Stimulated activated naive B cell treated with anti-CD40 and anti-IgM and Interleukin-4, amounts not matched to agents 10 μg/mL and 1 μg/mL and 100 μg/mL, for 72 hours (primary cell): ENCODE measurements around the gene NPC1.
"Not testable (repeated sequence)": the region's sequence is repeated elsewhere in the genome, so short reads cannot be mapped to it uniquely, and the experiment has no call there.

Source experiments
- ATAC-seq, 2 donors: fragments of 150-1000 bp; cut with Tn5 transposase; replicated peaks; 2 replicates each; pipeline ENCODE4 v1.10.0; 2021; ENCODE audit warnings: moderate library complexity in 1 of 2
- DNase-seq: peaks from one replicate; pipeline ENCODE4 v3.0.0; 2021
- H3K27ac Mint-ChIP-seq: one replicate; pipeline ENCODE4 v1.8.0; 2022; ENCODE audit warnings: mild to moderate bottlenecking, mixed read lengths
- H3K27me3 Mint-ChIP-seq, 2 donors: one replicate each; pipeline ENCODE4 v1.8.0; 2022; ENCODE audit warnings: mixed read lengths in 2 of 2
- H3K36me3 Mint-ChIP-seq, 2 donors: one replicate each; pipeline ENCODE4 v1.8.0; 2022; ENCODE audit warnings: mixed read lengths in 2 of 2, mild to moderate bottlenecking in 1 of 2
- H3K4me1 Mint-ChIP-seq, 2 donors: one replicate each; pipeline ENCODE4 v1.8.0; 2022; ENCODE audit warnings: mixed read lengths in 2 of 2, mild to moderate bottlenecking in 1 of 2
- H3K4me3 Mint-ChIP-seq, 2 donors: one replicate each; pipeline ENCODE4 v1.8.0; 2022; ENCODE audit warnings: mild to moderate bottlenecking in 2 of 2, mixed read lengths in 2 of 2, moderate library complexity in 1 of 2
- H3K9me3 Mint-ChIP-seq, 2 donors: one replicate each; pipeline ENCODE4 v1.8.0; 2022; ENCODE audit warnings: mixed read lengths in 2 of 2, mild to moderate bottlenecking in 1 of 2

The NPC1 gene

DNA sequence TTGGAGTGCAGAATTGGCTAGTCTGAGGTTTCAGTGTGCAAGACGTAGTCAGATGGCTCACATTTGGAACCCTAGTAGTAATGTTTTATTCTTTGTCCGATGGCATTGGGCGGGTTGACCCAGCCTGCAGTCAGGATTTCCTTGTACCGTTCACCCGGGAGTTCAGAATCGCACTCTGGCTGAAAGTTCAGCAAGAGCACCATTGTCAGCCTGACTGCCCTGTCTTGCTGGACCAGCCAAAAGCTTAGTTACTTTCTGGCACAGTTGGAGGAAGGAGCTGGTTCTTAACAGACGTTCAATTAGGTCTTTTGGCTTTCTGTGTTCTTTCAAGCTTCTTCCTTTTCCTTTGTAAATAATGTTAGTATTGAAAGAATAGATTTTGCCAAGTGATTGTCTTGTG, 64.4 kb downstream of the NPC1 start:
- Mint-ChIP-seq H3K27me3 (no peaks in the 10 kb centered on the region), H3K4me1 (peaks cover 9 to 27% of the 10 kb centered on the region in 2 donors), H3K9me3 (no peaks in the 10 kb centered on the region), H3K36me3 (peaks cover 42 to 62% of the 10 kb centered on the region in 2 donors), H3K4me3 (no peak overlapping the region), H3K27ac (no peak overlapping the region)
- ATAC-seq = no peak
- no peak for DNase-seq

DNA sequence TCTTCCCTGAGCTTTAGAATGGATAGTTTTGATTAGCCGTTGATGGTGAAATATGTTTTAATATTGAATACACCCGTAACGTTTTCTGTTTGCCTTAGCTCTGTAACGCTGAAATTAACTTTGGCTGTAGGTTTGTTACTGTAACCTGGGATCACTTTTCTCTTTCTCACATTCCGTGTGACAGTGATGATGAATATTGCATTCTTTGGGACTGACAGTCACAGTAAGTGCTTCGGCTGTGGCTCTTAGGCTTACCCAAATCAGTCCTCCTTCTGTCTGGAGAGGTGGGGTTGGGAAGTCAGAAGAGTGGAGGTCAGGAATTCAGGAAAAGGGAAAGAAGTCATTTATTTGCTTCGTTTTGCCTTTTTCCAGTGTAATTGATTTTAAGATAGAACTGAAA, 65.0 kb downstream of the NPC1 start:
- H3K27me3 Mint-ChIP-seq = no peaks in the 10 kb centered on the region
- H3K36me3 Mint-ChIP-seq = peaks cover 44 to 58% of the 10 kb centered on the region in 2 donors
- no peak overlapping the region for H3K27ac Mint-ChIP-seq
- DNase-seq = no peak
- no peaks in the 10 kb centered on the region for H3K9me3 Mint-ChIP-seq
- no peak overlapping the region for H3K4me3 Mint-ChIP-seq
- peaks cover 9 to 28% of the 10 kb centered on the region in 2 donors for H3K4me1 Mint-ChIP-seq
- no peak for ATAC-seq

DNA sequence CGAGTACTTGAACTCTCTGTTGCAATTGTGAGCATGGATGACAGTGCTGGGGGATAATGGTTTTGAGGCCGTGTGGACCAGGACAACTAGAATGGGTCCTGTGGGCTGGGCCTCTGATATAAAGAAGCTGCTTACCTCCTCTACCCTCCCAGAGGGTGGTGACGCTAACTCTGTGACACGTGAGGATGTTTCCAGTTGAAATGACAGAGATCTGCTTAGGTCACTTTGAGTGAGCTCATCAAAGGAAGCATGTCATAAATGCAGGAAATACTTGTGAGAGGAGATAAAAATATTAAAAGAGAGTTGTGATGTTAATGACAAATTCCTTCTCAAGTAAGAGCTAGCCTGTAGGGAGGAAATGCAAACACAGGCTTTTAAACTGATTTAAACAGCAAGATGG, 66.6 kb downstream of the NPC1 start:
- DNase-seq (no peak), ATAC-seq (no peak)
- Mint-ChIP-seq H3K4me3 (no peak overlapping the region), H3K9me3 (no peaks in the 10 kb centered on the region), H3K27ac (no peak overlapping the region), H3K27me3 (no peaks in the 10 kb centered on the region), H3K36me3 (peaks cover 45 to 58% of the 10 kb centered on the region in 2 donors), H3K4me1 (peaks cover 18 to 42% of the 10 kb centered on the region in 2 donors)

DNA sequence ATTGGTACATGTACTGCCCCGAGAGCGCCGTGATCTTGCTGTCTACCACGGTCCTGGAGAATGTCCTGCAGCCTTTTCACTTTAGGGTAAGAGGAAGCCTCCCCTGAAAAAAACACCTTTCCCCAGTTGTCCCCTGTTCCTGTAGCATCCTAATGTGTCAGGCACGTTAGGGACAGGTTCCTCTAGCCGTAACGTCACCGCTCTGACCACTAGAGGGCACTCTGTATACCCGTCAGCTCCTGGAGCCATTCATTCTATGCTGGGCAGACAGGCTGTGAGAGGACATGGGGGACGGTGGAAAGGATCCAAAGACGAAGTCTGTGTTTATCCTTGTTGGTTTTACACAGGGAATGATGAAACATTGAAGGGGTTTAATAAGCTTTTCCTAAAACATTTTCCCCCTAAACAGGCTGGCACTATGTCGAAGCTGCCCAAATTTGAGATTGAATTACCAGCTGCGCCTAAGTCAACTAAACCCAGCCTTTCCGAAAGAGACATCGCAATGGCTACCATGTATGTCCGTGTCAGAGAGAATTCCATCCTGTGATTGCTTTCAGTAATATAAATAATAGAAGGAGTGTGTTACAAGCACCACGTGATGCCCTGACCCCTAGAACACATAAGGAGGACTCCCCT, 70.3 kb downstream of the NPC1 start:
- Mint-ChIP-seq H3K4me1 (peaks cover 14 to 47% of the 10 kb centered on the region in 2 donors), H3K27me3 (no peaks in the 10 kb centered on the region), H3K27ac (peak overlapping the region; percentile 44), H3K9me3 (no peaks in the 10 kb centered on the region), H3K4me3 (no peak overlapping the region), H3K36me3 (peaks cover 31 to 49% of the 10 kb centered on the region in 2 donors)
- DNase-seq = peak; percentile 44
- peak; percentile 97 to 98 for ATAC-seq

DNA sequence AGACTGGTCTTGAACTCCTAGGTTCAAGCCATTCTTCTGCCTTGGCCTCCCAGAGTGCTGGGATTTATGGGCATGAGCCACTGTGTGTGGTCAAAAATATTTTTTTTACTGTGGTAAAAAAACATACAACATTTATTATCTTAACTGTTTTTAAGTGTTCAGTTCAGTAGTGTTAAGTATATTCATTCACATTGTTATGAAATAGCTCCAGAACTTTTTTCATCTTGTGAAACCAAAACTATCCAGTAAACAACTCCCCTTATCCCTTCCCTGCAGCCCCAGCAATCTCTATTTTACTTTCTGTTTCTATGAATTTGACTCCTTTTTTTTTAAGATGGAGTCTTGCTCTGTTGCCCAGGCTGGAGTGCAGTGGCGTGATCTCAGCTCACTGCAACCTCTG, 73.7 kb downstream of the NPC1 start:
- Mint-ChIP-seq H3K9me3 (no peaks in the 10 kb centered on the region), H3K4me1 (peaks cover 21 to 62% of the 10 kb centered on the region in 2 donors), H3K36me3 (peaks cover 38 to 48% of the 10 kb centered on the region in 2 donors), H3K27ac (no peak overlapping the region), H3K4me3 (no peak overlapping the region), H3K27me3 (no peaks in the 10 kb centered on the region)
- DNase-seq (no peak), ATAC-seq (no peak)

DNA sequence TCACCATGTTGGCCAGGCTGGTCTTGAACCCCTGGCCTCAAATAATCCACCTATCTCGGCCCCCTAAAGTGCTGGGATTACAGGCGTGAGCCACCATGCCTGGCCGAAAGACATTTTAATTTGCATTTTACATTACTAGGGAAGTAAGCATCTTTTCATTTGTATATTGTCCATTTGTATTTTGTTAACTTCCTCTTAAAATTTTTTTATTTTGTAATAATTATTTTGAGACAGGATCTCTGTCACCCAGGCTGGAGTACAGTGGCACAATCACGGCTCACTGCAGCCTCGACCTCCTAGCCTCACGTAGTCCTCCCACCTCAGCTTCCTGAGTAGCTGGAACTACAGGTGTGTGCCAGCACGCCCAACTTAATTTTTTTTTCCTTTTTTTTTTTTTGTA, 74.1 kb downstream of the NPC1 start:
- ATAC-seq, H3K27ac Mint-ChIP-seq, H3K9me3 Mint-ChIP-seq, H3K27me3 Mint-ChIP-seq, DNase-seq, H3K4me3 Mint-ChIP-seq: not testable (repeated sequence)
- H3K4me1 Mint-ChIP-seq = peaks cover 21 to 67% of the 10 kb centered on the region in 2 donors
- peaks cover 37 to 51% of the 10 kb centered on the region in 2 donors for H3K36me3 Mint-ChIP-seq

DNA sequence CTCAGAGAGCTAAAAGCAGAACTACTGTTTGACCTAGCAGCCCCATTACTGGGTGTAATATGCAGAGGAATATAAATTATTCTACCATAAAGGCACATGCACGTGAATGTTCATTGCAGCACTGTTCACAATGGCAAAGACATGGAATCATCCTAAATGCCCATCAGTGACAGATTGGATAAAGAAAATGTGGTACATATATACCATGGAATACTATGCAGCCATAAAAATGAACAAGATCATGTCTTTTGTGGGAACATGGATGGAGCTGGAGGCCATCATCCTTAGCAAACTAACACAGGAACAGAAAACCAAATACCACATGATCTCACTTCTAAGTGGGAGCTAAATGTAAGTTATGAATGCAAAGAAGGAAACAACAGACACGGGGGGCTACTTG, 75.4 kb downstream of the NPC1 start:
- H3K27ac Mint-ChIP-seq, H3K9me3 Mint-ChIP-seq, ATAC-seq, H3K27me3 Mint-ChIP-seq, DNase-seq, H3K4me3 Mint-ChIP-seq: not testable (repeated sequence)
- Mint-ChIP-seq H3K4me1 (peaks cover 19 to 70% of the 10 kb centered on the region in 2 donors), H3K36me3 (peaks cover 33 to 55% of the 10 kb centered on the region in 2 donors)

DNA sequence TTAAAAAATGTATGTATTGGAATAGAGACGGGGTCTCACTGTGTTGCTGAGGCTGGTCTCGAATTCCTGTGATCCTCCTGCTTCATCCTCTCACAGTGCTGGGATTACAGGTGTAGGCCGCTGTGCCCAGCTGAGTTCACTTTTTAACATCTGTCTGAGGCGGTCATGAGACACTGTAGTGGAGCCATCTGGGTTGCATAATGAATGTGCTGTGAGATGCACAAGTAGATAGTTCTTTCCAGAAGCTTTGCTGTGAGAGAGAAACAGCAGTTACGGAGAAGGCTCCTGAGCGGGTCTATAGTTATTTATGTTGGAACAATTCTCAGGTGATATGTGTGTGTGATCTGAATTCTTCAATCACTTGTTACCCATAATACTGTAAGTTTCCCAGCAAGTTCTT, 79.9 kb downstream of the NPC1 start:
- Mint-ChIP-seq H3K27ac (no peak overlapping the region), H3K4me3 (no peak overlapping the region), H3K27me3 (no peaks in the 10 kb centered on the region), H3K4me1 (peaks cover 23 to 61% of the 10 kb centered on the region in 2 donors), H3K36me3 (peaks cover 37 to 44% of the 10 kb centered on the region in 2 donors), H3K9me3 (no peaks in the 10 kb centered on the region)
- no peak for DNase-seq
- ATAC-seq = no peak

DNA sequence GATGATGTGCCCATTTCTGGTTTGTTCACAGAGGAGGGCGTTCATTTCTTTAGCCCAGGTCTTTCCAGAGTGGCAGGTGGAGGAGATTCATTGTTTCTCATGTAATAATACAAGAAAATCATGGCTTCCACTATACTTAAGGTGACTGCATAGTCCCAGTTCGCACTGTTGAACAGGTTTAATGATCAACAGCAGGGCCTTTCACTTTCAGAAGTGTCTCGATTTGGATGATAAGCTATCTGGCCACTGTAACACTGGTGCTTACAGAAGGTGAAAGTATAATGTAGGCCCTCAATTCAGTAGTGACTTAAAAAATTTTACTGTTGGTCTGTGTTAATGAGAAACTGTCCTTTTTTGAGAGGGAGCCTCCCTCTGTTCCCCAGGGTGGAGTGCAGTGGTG, 81.6 kb downstream of the NPC1 start:
- H3K27ac Mint-ChIP-seq = peak overlapping the region; percentile 94
- H3K4me3 Mint-ChIP-seq = peak overlapping the region; percentile 90 to 98
- no peaks in the 10 kb centered on the region for H3K9me3 Mint-ChIP-seq
- peaks cover 27 to 64% of the 10 kb centered on the region in 2 donors for H3K4me1 Mint-ChIP-seq
- H3K27me3 Mint-ChIP-seq = no peaks in the 10 kb centered on the region
- ATAC-seq (peak; percentile 33 to 35), DNase-seq (peak; percentile 15)
- peaks cover 23 to 31% of the 10 kb centered on the region in 2 donors for H3K36me3 Mint-ChIP-seq

DNA sequence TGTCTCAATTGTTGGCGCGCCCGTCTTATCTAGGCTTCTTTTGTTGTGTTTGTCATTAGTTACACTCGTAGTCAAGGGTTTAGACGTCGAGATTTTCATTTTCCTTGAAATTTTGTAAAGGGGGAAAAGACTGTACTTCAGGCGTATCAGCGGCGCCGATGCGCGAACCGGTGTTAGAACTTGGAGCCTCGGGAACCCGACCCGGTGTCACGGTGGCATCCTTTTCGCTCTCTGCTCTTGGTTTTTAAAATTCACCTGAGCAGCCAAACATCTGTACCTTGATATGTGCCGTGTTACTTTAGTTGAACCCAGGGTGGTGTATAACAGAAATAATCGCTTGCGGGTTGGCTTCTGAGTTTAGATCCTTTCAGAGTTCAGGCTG, 82.4 kb downstream of the NPC1 start:
- ATAC-seq (no peak), DNase-seq (no peak)
- peak overlapping the region; percentile 94 for H3K27ac Mint-ChIP-seq
- H3K27me3 Mint-ChIP-seq = no peaks in the 10 kb centered on the region
- H3K4me1 Mint-ChIP-seq = peaks cover 34 to 71% of the 10 kb centered on the region in 2 donors
- peaks cover 24 to 31% of the 10 kb centered on the region in 2 donors for H3K36me3 Mint-ChIP-seq
- H3K4me3 Mint-ChIP-seq = peak overlapping the region; percentile 90 to 98
- H3K9me3 Mint-ChIP-seq = no peaks in the 10 kb centered on the region

DNA sequence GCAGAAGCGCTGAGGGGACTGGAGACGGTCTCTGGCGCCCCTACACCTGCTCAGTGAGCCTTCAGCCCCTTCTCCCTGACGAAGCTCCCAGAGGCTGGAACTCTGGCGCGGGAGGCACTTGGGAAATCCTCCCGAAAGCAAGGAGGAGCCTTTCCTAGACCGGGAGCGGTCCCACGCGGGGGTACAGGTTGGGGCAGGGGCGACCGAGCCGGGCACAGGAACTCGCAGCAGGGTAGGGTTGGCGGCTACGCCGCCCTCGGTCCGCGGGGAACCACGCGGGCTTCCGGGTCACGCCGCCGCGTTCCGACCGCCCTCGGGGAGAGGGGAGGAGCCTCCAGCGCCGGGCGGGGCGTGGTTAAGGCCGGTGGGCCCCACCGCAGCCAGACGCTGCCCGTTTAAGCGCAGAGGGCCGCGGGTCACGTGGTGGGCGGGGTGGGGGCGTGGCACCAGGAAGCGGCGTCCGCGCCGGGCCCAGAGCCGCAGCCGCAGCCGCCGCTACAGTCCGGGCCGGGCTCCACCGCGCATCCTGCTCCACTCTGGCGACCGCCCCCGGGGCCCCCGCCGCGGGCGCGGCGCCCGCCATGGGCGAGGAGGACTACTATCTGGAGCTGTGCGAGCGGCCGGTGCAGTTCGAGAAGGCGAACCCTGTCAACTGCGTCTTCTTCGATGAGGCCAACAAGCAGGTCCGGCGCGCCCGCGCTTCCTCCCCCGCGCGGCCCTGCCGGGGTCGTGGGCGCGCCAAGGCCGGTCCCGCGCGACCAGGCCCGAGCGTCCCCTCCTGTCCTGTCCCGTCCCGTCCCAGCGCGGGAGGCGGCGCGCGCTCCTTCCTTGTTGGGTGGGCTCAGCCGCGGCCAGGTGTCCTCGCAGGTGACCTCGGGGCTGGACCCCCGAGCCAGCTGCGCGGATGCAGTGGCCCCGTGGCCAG, 83.0 kb downstream of the NPC1 start, which contains the start of gene RMC1:
Gene RMC1, plus strand, starts transcription at position 474 of the 925 bp plus-strand sequence. Its CDS starts 108 bp downstream, at position 582.
- Mint-ChIP-seq H3K27ac (peak within 1 kb of the TSS; percentile 98), H3K4me1 (peaks cover 37 to 72% of the 10 kb centered on the region in 2 donors), H3K36me3 (peaks cover 19 to 27% of the 10 kb centered on the region in 2 donors), H3K4me3 (peak within 1 kb of the TSS; percentile 90 to 98), H3K9me3 (no peaks in the 10 kb centered on the region), H3K27me3 (no peaks in the 10 kb centered on the region)
- ATAC-seq (peak; percentile 88 to 90), DNase-seq (peak; percentile 96)

DNA sequence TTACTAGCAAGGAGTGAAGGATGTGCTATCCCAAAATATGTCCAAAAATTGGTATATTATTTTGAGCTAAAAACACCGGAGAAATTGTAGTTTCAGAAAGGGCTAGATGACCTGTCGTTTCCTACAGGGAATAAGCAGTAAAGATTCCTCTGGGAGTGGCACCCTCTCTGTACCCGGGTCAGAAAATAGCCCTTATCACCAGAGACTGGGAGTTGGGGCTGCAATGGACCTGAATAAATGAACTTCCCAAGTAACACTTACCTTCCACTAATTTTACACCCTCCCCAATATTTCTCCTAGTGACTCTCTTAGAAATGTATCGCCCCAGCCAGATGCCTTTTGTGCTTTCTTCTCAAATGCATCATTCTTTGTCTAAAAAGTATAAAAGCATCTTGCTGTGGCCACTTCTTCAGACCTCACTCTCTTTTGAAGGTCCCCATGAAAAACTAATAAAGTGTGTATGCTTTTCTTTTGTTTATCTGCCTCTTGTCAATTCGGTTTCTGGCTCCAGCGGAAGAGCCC, 83.7 kb downstream of the NPC1 start:
- Mint-ChIP-seq H3K27ac (peak overlapping the region; percentile 98), H3K4me3 (peak overlapping the region; percentile 87 to 98), H3K4me1 (peaks cover 35 to 72% of the 10 kb centered on the region in 2 donors), H3K36me3 (peaks cover 13 to 19% of the 10 kb centered on the region in 2 donors), H3K9me3 (no peaks in the 10 kb centered on the region), H3K27me3 (no peaks in the 10 kb centered on the region)
- DNase-seq (no peak), ATAC-seq (no peak)

DNA sequence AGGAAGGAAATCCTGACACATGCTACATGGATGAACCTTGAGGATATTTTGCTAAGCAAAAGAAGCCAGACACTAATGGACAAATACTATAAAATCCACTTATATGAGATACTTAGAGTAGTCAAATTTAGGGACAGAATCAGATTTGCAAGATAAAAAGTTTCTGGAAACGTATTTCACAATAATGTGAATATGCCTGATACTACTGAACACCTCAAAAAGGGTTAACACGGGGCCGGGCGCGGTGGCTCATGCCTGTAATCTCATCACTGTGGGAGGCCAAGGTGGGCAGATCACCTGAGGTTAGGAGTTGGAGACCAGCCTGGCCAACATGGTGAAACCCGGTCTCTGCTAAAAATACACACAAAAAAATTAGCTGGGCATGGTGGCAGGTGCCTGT, 84.7 kb downstream of the NPC1 start:
- no peak overlapping the region for H3K27ac Mint-ChIP-seq
- H3K36me3 Mint-ChIP-seq = peaks cover 13% of the 10 kb centered on the region in 2 donors
- no peaks in the 10 kb centered on the region for H3K27me3 Mint-ChIP-seq
- peak overlapping the region in 1 of 2 donors; percentile 6 for H3K4me3 Mint-ChIP-seq
- ATAC-seq = no peak
- no peak for DNase-seq
- H3K9me3 Mint-ChIP-seq = no peaks in the 10 kb centered on the region
- peaks cover 37 to 71% of the 10 kb centered on the region in 2 donors for H3K4me1 Mint-ChIP-seq

DNA sequence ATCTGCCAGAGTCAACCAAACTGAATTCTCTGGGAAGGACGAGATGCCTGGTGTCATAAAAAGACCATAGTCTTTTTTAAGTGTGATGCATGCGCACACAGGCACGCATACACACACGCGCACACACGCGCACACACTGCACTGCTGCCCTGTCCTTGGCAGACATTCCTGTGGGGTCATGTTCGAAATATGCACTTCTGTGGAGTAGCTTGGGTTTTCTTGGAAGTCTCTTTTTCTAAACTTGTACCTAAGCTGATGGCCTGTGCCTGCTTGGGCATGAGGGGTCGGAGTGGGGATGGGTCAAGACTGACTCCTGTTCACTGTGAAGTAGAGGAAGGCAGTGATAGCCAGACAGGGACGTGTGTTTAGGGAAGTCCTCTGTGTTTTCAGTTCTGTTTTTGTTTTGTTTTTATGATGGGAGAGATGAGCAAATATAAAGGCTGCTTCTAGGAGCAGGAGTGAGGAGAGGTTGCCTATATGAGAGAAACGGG, 87.0 kb downstream of the NPC1 start:
- DNase-seq = no peak
- Mint-ChIP-seq H3K27me3 (no peaks in the 10 kb centered on the region), H3K9me3 (no peaks in the 10 kb centered on the region), H3K27ac (peak overlapping the region; percentile 53), H3K4me3 (peak overlapping the region; percentile 12 to 53), H3K36me3 (peaks cover 3 to 5% of the 10 kb centered on the region in 2 donors), H3K4me1 (peaks cover 40 to 69% of the 10 kb centered on the region in 2 donors)
- peak in 1 of 2 donors; percentile 9 for ATAC-seq
